ENCODE results near the gene ACTR6. TPM values are rescaled to one million over a fixed set of nuclear protein-coding genes. Genes with fewer than 3 reads are reported as not detected.
"Not testable (repeated sequence)": the region's sequence is repeated elsewhere in the genome, so short reads cannot be mapped to it uniquely, and the experiment has no call there.

ACTR6 gene
- total RNA-seq, 1 experiment from 2014 or later, result 20.3 TPM

DNA sequence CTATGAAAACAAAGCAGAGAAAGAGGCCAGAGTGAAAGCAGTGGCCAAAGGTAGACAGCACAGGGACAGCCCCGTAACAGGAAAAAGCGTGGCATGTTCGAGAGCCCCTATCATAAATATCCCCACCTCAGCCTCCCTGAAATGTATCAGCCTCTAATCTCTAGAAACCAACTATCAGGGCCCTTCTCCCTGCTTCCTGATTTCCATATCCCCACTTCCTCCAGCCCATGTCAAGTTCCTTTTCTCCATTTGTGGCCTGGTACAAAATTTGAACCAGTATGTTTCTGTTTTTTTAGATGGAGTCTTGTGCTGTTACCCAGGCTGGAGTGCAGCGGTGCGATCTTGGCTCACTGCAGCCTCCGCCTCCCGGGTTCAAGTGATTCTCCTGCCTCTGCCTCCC, 49.3 kb downstream of the ACTR6 start:
- no peak overlapping the region for H3K27ac ChIP-seq
- no peak for DNase-seq (ENCODE audit: low read depth in 1 of 2, low spot score in 2 of 2)
- H3K27me3 ChIP-seq (replicated peaks), result no peaks in the 10 kb centered on the region
- no peaks in the 10 kb centered on the region for H3K9me3 ChIP-seq (replicated peaks)
- H3K4me3 ChIP-seq, result no peak overlapping the region
- H3K4me1 ChIP-seq (replicated peaks), result no peaks in the 10 kb centered on the region
- no peaks in the 10 kb centered on the region for H3K36me3 ChIP-seq

DNA sequence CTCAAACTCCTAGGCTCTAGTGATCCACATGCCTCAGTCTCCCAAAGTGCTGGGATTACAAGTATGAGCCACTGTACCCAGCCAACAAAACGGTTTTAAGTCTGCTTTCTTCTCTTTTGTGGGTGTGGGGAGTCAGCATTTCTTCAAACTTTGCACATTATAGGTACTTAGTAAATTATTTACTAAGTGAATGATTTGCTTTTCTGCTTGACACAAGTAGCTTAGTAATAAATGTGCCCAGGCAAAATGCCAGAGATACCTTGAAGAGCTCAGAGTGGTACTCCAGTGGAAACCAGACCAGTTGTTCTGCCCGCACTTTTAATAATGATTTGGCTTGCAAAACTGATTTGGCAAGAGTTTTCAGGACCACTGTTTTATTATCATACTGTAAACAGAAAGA, 51.3 kb downstream of the ACTR6 start:
- Histone ChIP-seq H3K4me1 (replicated peaks) (no peaks in the 10 kb centered on the region), H3K36me3 (no peaks in the 10 kb centered on the region), H3K27ac (no peak overlapping the region), H3K4me3 (no peak overlapping the region), H3K27me3 (replicated peaks) (no peaks in the 10 kb centered on the region), H3K9me3 (replicated peaks) (no peaks in the 10 kb centered on the region)
- DNase-seq (ENCODE audit: low read depth in 1 of 2, low spot score in 2 of 2), result no peak

DNA sequence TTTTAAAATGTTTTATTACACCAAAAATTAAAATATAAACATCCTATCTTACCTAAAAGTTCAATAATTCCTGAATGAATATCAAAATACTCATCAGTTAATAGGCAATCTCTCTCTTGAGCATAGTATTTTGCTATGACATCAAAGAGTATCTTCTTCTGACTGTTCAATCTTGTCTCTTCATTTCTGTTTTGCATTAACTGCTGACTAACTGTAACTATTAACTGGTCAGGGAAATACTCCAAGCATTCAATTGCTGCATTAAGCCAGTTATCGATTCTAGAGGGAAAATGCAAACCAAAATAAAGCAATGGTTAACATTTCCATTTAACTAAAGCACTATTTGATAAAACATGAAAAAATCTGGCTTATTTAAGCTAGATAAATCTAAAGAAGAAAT, 52.8 kb downstream of the ACTR6 start:
- H3K4me1 ChIP-seq (replicated peaks), result no peaks in the 10 kb centered on the region
- H3K4me3 ChIP-seq, result no peak overlapping the region
- no peak overlapping the region for H3K27ac ChIP-seq
- H3K36me3 ChIP-seq, result no peaks in the 10 kb centered on the region
- no peaks in the 10 kb centered on the region for H3K9me3 ChIP-seq (replicated peaks)
- no peaks in the 10 kb centered on the region for H3K27me3 ChIP-seq (replicated peaks)
- no peak for DNase-seq (ENCODE audit: low read depth in 1 of 2, low spot score in 2 of 2)

DNA sequence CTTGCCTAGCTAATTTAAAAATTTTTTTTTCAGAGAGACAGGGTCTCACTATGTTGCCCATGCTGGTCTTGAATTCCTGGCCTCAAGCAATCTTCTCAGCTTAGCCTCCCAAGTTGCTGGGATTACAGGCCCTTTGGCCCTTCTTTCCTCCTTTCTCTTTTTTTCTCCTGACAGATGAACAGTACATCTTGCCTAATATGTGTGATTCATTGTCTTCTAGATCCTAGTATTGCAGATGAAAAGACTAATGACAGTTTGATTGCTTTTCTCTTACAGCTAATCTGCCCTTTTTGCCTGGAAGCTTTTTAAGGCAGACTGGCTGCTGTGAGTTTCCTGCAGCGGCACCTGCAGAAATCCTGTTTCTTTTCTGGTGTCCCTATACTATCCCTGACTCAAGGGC, 54.3 kb downstream of the ACTR6 start:
- Histone ChIP-seq H3K4me1 (replicated peaks) (no peaks in the 10 kb centered on the region), H3K27ac (no peak overlapping the region), H3K9me3 (replicated peaks) (no peaks in the 10 kb centered on the region), H3K4me3 (no peak overlapping the region), H3K36me3 (no peaks in the 10 kb centered on the region), H3K27me3 (replicated peaks) (no peaks in the 10 kb centered on the region)
- no peak for DNase-seq (ENCODE audit: low read depth in 1 of 2, low spot score in 2 of 2)

DNA sequence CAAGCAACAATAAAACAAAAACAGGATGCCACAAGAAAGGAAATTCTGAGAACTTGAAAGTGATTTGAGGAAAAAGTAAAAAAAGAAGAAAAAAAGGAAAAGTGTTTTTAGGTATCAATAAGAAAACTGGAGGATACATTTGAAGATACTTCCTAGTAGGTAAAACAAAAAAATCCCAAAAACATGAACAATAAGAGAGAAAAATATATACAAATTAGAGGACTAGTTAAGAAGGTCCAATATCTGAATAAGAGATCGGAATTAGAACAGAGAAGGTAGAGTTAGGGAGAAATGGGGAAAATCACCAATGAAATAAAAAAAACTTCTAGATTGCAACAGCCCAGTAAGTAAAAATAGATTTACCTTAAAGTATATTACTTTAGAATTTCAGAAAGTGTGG, 57.5 kb downstream of the ACTR6 start:
- Histone ChIP-seq H3K4me3 (no peak overlapping the region), H3K36me3 (no peaks in the 10 kb centered on the region), H3K27ac (no peak overlapping the region), H3K4me1 (replicated peaks) (no peaks in the 10 kb centered on the region), H3K27me3 (replicated peaks) (no peaks in the 10 kb centered on the region), H3K9me3 (replicated peaks) (no peaks in the 10 kb centered on the region)
- no peak for DNase-seq (ENCODE audit: low read depth in 1 of 2, low spot score in 2 of 2)

DNA sequence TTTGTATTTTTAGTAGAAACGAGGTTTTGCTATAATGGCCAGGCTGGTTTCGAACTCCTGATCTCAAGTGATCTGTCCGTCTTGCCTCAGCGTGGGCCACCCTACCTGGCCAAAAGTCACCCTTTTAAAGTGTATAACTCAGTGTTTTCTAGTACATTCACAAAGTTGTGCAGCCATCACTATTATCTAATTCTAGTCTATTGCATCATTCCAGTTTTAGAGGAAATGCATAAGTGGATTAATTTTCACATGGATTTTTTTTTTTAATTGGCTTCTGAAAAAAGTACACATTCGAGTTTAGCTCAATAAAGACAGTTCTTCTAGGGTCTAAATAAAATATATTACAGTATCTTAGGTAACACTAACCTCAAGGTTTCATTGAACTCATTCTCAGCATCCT, 62.5 kb downstream of the ACTR6 start:
- no peaks in the 10 kb centered on the region for H3K27me3 ChIP-seq (replicated peaks)
- H3K9me3 ChIP-seq (replicated peaks), result no peaks in the 10 kb centered on the region

DNA sequence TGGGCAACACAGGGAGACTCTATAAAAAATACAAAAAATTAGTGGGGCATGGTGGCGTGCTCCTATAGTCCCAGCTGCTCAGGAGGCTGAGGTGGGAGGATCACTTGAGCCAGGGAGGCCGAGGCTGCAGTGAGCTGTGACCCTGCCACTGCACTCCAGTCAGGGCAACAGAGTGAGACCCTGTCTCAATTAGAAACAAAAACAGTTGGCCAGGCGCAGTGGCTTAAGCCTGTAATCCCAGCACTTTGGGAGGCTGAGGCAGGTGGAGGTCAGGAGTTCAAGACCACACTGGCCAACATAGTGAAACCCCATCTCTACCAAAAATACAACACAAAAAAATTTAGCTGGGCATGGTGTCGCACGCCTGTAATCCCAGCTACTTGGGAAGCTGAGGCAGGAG, 64.5 kb downstream of the ACTR6 start:
- not testable (repeated sequence) for DNase-seq (ENCODE audit: low read depth in 1 of 2, low spot score in 2 of 2); H3K9me3 ChIP-seq (replicated peaks); H3K27ac ChIP-seq; H3K36me3 ChIP-seq; H3K27me3 ChIP-seq (replicated peaks); H3K4me3 ChIP-seq
- peaks cover 18% of the 10 kb centered on the region for H3K4me1 ChIP-seq (replicated peaks)

More for the DNA sequence above, 62.5 kb downstream of the ACTR6 start:
- Histone ChIP-seq H3K27ac (no peak overlapping the region), H3K4me3 (no peak overlapping the region), H3K4me1 (replicated peaks) (peaks cover 8% of the 10 kb centered on the region), H3K36me3 (peaks cover 5% of the 10 kb centered on the region)
- no peak for DNase-seq (ENCODE audit: low read depth in 1 of 2, low spot score in 2 of 2)

DNA sequence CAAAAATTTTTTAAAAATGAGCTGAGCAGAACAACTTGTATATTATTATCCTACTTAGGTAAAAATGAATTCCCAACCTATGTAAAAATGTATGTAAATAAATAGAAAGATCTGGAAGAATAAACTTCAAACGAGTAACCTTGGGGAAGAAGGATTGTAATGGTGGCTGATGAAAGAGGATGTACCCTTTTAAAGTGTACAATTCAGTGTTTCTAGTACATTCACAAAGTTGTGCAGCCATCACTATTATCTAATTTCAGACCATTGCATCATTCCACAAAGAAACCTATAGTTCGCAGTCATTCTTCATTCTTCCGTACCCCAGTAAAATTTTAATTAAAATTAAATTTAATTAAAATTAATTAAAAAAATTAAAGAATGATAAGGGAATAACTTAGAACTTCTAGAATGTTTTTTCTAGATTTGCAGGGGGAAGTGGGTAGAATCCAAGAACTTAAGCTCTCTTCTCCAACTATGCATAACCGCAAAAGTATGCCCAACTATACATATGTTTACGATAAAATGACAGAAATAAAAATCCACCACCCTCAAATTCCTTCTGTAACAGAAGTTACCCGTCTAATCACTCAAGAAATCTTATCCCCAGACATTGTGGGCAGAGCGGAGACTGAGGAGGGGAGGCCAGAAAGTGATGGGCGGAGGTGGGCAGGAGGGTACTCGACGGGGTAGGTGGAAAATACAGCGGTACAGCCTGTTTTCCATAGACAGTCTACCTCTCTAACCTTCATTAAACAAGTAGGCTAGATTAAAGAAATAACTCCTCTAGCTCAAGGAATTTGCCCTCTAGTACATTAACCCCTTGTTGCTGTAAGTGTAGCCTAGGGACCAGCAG, 65.3 kb downstream of the ACTR6 start:
- H3K36me3 ChIP-seq, result peaks cover 5% of the 10 kb centered on the region
- H3K4me1 ChIP-seq (replicated peaks), result peaks cover 18% of the 10 kb centered on the region
- peak overlapping the region; percentile 92 for H3K4me3 ChIP-seq
- no peaks in the 10 kb centered on the region for H3K27me3 ChIP-seq (replicated peaks)
- 0 out of 2 replicates have a peak overlapping the region, but pooled peaks have one; percentile 81 for H3K27ac ChIP-seq
- no peak for DNase-seq (ENCODE audit: low read depth in 1 of 2, low spot score in 2 of 2)
- H3K9me3 ChIP-seq (replicated peaks), result no peaks in the 10 kb centered on the region

DNA sequence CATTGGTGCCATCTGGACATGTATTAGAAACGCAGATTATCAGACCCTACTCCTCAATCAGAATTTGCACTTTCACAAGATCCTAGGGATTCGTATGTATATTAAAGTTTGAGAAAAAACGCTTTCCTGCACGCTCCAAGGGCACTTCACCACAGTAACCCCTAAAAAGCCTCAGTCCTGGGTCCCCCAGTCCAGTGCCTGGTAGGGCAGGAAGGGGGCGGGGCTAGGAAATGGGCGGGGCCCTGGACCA, 65.9 kb downstream of the ACTR6 start:
- peak in 1 of 2 experiments; percentile 89 for DNase-seq (ENCODE audit: low read depth in 1 of 2, low spot score in 2 of 2)
- Histone ChIP-seq H3K9me3 (replicated peaks) (no peaks in the 10 kb centered on the region), H3K4me3 (peak overlapping the region; percentile 92), H3K4me1 (replicated peaks) (peaks cover 18% of the 10 kb centered on the region), H3K27ac (peak overlapping the region; percentile 81), H3K27me3 (replicated peaks) (no peaks in the 10 kb centered on the region), H3K36me3 (peaks cover 5% of the 10 kb centered on the region)

DNA sequence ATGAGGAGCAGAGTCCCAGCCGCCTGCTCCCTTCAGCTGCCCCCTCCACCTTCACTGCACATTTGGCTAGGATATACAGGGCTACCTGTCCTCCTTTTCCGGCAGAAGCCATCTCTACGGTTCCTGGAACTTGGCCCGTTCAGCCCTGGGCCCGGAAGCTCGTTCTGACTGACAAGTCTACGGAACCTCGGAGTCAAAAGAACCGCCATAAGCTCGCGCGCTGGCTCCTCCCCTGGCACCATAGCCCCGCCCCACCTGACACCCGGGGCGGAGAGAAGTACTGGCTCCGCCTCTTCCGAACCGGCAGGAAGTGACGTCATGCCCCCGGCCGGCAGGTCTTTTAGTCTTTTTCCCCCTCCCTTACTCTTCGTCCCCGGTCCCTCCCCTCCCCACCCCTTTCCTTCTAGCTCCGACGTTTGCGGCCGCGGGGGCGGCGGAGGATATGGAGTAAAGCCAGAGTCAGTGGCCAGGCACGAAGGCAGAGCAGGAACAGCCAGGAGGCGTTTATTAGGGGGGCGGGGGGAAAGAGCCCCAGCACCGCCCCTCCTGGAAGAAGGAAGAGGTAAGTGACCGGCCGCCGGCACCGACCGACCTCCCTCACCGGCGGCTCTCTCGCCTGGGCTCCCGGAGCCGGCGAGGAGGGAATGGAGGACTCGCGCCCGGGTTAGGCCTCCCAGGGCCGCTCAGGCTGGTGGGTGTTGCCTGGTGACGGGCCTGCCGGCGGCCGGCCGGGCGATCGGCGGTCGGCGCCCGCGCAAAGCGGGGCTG, 66.4 kb downstream of the ACTR6 start, which contains the start of the genes DEPDC4 and SCYL2:
TSS of gene DEPDC4 (minus strand) at position 245 of the 768 bp plus-strand sequence. CDS start at position 242, 3 bp downstream.
TSS of gene SCYL2 (plus strand) at position 343 of the 768 bp plus-strand sequence. CDS start 15,794 bp downstream, outside the sequence.
- peaks cover 18% of the 10 kb centered on the region for H3K4me1 ChIP-seq (replicated peaks)

DNA sequence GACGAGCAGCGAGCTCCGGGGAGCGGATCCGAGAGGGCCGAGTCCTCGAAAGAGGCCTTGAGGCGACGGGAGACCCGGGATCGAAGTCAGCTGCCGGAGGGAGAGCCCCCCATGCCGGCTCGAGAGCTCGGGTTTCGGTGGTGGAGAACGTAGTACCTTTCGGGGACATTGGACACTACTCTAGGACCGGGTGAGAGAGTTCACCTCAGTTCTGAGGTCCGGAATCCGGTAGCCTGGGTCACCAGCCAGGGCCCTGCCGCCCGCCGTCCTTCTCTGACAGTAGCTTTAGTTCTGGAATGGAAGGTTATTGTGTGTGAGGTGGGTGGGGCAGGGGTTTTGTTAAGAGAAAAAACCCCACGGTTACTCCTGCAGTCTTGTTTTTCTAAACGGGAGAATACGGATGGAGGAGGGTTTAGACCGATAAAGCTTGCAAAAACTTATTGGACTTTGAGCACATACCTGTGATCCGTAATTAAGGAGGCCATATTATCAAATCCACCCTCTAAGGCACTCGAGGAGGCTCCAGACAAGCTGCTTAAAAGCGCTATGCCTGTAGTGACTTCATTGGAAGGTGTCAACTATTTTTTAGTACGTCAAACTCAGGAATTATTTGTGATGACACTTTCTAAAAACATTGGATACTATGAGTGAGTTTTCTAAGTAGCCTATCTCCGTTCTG, 67.1 kb downstream of the ACTR6 start:
- Histone ChIP-seq H3K9me3 (replicated peaks) (no peaks in the 10 kb centered on the region), H3K27ac (peak overlapping the region; percentile 81), H3K4me3 (peak overlapping the region; percentile 92), H3K27me3 (replicated peaks) (no peaks in the 10 kb centered on the region), H3K4me1 (replicated peaks) (peaks cover 18% of the 10 kb centered on the region), H3K36me3 (peaks cover 5% of the 10 kb centered on the region)
- DNase-seq (ENCODE audit: low read depth in 1 of 2, low spot score in 2 of 2), result no peak

More for the DNA sequence above, 66.4 kb downstream of the ACTR6 start, which contains the start of the genes DEPDC4 and SCYL2:
- Histone ChIP-seq H3K27me3 (replicated peaks) (no peaks in the 10 kb centered on the region), H3K4me3 (peak within 1 kb of the TSS; percentile 92), H3K9me3 (replicated peaks) (no peaks in the 10 kb centered on the region), H3K36me3 (peaks cover 5% of the 10 kb centered on the region), H3K27ac (peak within 1 kb of the TSS; percentile 81)
- peak; percentile 95 to 98 for DNase-seq (ENCODE audit: low read depth in 1 of 2, low spot score in 2 of 2)

DNA sequence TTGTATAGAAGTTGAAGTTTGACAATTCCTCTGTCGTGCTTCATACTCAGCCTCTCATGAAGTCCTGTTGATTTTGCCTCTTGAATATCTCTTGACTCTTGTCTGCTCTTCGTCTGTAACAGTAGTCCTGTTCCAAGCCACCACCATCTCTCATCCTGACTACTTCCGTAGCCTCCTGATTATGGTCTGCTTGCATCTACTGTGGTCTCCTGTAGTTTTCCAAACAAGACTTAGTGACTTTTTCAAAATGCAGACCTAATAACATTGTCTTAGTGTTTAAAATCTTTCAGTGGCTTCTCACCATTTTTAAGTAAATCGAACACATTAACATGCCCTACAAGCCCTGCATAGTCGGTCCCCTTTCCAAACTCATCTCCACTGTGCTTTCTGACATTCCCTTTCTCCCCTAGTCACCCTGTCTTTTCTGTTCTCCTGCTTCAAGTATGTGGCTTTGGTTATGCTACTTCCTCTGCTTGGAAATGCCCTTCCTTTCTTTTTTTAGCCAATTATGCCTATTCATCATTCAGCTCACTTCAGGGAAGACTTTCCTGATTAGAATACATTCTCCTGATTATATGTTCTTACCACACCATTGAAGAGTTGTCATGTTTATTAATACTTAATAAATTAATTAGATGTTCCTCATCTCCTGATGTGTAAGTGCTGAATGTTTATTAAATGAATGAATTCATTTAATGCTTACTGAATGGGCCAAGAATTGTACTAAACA, 68.4 kb downstream of the ACTR6 start:
- Histone ChIP-seq H3K27me3 (replicated peaks) (no peaks in the 10 kb centered on the region), H3K4me1 (replicated peaks) (peaks cover 18% of the 10 kb centered on the region), H3K27ac (no peak overlapping the region), H3K36me3 (peaks cover 5% of the 10 kb centered on the region), H3K4me3 (peak overlapping the region; percentile 92), H3K9me3 (replicated peaks) (no peaks in the 10 kb centered on the region)
- DNase-seq (ENCODE audit: low read depth in 1 of 2, low spot score in 2 of 2), result peak in 1 of 2 experiments; percentile 1

DNA sequence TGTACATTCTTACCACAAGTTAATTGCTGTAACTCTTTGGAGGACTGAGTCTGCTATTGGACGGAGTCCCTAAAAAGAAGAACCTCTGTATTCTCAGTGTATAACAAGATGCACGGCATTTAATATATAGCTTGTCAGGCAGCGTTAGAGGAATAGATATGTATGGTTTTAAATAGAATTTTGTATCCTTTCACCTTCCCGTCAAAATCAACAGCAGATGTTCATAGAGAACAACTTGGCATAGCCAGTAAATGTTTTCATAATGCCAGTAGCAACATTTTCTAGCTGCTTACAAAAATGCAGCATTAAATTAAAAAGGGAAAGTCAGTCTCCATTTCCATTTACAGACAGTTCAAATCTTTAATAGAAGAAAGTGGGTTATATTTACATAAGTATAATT, 73.2 kb downstream of the ACTR6 start:
- H3K27ac ChIP-seq, result no peak overlapping the region
- peaks cover 4% of the 10 kb centered on the region for H3K4me1 ChIP-seq (replicated peaks)
- no peaks in the 10 kb centered on the region for H3K9me3 ChIP-seq (replicated peaks)
- no peak for DNase-seq (ENCODE audit: low read depth in 1 of 2, low spot score in 2 of 2)
- H3K4me3 ChIP-seq, result no peak overlapping the region
- H3K27me3 ChIP-seq (replicated peaks), result no peaks in the 10 kb centered on the region
- H3K36me3 ChIP-seq, result no peaks in the 10 kb centered on the region

All from SJSA1 (cell line).